Esophagus squamous epithelium (tissue), 4 donors: ENCODE data around the gene PRADC1.

ENCODE experiments used
- CTCF ChIP-seq, 6 experiments: fragments of 450-650 bp in 4 of 6; fragments of 200-600 bp in 2 of 6; sonication (generic) in 2 of 6; IDR thresholded peaks; one replicate each; pipeline ENCODE4 v1.5.1; 2016 to 2019; ENCODE audit warnings: antibody characterized with exemption in 6 of 6, mild to moderate bottlenecking in 4 of 6, moderate library complexity in 4 of 6
- POLR2A ChIP-seq, 4 donors: fragments of 450-650 bp; IDR thresholded peaks; one replicate each; pipeline ENCODE4 v1.6.1; 2017; ENCODE audit warnings: antibody characterized with exemption in 4 of 4, mild to moderate bottlenecking in 4 of 4, moderate library complexity in 3 of 4

- TF ChIP-seq POLR2A (IDR thresholded peaks at IDR 0.05) (no peak), CTCF (IDR thresholded peaks at IDR 0.05) (no peak)
Measured at GRCh38 chr2:73215254-73215653, 17.8 kb downstream of the PRADC1 start.
